GM12891 (cell line): ENCODE results near the gene BAIAP3.

Source experiments
- PAX5 ChIP-seq: IDR thresholded peaks from 2 replicates; pipeline ENCODE4 v1.6.1; 2011; ENCODE audit warnings: low read length, moderate library complexity, mild to moderate bottlenecking; ENCODE audit not compliant: insufficient read depth, severe bottlenecking
- POLR2A ChIP-seq: IDR thresholded peaks from 2 replicates; pipeline ENCODE4 v1.6.1; 2011; ENCODE audit warnings: low read depth, low read length, control low read depth
- POLR2AphosphoS5 ChIP-seq: IDR thresholded peaks from 2 replicates; pipeline ENCODE4 v1.6.1; 2011; ENCODE audit warnings: low read depth, low read length, control low read depth
- POU2F2 ChIP-seq: IDR thresholded peaks from 2 replicates; pipeline ENCODE4 v1.6.1; 2011; ENCODE audit warnings: low read depth, mild to moderate bottlenecking, control low read depth, low read length, moderate library complexity
- SPI1 ChIP-seq: IDR thresholded peaks from 2 replicates; pipeline ENCODE4 v1.6.1; 2011; ENCODE audit warnings: low read depth, low read length, control low read depth
- TAF1 ChIP-seq: IDR thresholded peaks from 2 replicates; pipeline ENCODE4 v1.6.1; 2011; ENCODE audit warnings: low read depth, low read length, control low read depth

- TF ChIP-seq POLR2A, result no peak
- TF ChIP-seq POLR2AphosphoS5, result no peak
- TF ChIP-seq TAF1, result no peak
- no peak for TF ChIP-seq PAX5
- TF ChIP-seq SPI1, result no peak
- TF ChIP-seq POU2F2, result no peak
Observed at GRCh38 chr16:1341495-1342420, 8.3 kb downstream of the BAIAP3 start.
